Measurements from ENCODE around the gene GRM1.
A peak's percentile ranks its signal among the peaks of the same experiment; 100 is the strongest.

GRM1 gene

DNA sequence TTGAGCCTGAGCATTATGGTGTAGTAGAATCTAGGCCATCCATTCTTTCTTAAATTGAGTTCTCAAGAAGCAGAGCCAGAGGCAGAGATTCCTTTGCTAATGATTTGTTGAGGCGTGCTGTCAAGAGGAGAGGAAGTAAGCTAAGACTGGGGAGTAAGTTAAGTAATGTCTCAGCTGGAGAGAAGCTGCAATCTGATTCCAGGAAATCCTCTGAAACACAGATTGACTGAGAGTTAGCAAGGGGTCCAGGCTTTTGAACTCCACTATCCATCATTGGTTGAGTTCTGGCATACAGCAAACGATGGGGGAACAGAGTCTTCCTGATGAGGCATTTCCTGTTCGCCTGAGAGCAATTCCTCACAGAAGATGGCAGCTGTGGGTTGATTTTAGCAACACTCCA lies 307.3 kb downstream of the GRM1 start:
- DNase-seq: peak; percentile 61 to 70

DNA sequence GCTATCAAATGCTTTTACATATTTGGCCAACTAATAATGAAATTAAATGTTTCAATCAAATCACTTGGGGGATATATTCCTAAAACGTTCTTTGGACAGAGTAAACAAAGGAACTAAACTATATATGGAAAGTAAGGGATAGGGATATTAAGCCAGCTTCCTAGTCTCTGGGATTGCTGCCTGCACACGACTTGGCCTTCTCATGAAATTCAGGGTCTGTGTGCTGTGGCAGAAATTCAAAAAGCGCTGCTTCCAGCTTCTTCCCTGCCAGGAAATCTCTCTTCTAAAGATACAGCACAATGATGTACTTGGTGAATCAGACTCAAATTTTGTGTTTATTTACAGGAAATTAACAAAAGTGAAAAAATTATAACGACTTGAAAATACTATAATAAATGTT lies 308.5 kb downstream of the GRM1 start:
- DNase-seq: no peak

DNA sequence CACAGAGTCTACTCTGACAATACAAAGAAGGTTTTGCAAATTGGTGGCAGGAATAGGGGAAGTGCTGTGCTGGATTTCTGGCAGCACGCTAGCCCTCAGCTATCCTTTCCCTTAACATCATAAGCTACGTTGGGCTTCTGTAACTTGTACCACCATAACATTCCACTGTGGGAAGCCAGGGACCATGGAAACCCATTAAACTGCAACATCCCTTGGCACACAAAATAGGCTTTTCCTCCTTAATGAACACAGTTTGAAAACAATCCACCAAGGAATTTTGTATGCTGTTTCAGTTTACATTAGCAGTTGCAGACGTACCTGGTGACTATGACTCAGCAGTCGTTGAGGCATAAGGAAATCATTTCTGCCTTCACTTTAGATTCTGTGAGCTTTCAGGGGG lies 310.9 kb downstream of the GRM1 start:
- peak in 1 of 2 donors; percentile 44 for DNase-seq

DNA sequence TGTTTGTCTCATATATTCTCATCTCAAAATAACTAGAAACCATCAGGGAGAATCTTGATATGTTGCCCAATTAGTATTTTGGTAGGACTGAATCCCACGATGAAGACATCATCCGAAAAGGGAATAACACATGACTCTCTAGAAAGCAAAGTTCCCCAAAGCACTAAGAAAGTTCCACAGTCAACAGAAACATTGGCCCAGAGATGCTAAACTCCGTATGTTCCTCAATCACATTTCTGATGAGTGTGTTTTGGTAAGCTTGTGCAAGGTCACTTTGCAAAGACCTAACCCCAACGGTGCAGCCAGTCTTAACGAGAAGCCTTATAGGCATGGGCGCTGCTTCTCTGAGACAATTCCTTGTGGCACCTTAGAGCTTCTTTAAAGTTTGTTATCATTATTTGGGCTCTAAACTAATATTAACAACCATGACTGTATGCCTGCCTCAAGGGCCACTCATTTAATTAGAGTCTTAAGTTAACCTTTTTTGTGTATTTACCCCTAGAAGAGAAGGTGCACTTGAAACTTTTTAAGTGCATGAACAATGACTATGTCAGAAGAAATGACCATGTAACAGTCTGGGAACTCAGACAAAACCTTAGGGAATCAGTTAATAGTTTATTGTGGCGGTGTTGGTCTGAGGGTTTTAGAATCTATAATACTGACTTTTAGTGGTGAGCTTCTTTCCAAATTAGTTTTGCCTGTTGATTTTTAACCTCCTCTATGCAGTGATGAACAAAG lies 312.8 kb downstream of the GRM1 start:
- DNase-seq: peak; percentile 70 to 81

DNA sequence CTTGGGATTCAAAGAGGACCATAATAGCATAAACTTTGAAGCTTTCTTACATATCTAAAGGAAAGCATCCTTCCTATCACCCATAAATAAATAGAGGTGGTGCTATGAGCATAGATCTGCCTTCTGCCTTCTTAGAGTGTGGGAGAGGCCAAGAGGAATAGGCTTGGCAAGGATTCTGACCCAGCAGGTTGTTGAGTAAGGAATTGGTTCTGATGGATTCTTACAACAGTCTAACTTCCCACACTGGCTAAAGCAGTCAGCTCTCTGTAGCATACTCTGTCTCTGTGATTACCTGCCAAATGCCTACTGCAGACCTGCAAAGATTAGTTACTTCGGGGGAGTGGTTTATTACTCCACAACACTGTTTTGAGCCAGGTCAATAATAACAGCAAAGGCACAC lies 316.7 kb downstream of the GRM1 start:
- DNase-seq: no peak

DNA sequence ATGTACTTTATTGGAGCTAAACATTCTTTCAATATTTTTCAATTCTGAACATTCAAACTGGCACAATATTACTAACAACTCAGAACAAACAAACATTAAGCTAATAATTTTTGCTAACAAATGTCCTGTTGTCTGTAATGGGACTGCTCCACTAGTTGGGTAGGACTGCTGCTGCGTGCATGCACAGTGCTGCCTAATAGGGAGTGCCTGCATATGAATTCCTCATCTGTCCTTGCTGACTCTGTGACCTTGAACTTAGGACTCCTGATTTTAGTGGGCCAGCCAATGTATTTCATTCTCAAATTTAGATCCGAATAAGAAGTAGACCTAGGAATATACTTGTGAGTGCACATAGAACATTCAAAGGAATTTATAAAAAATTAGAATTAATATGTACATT lies 318.2 kb downstream of the GRM1 start:
- DNase-seq: no peak

DNA sequence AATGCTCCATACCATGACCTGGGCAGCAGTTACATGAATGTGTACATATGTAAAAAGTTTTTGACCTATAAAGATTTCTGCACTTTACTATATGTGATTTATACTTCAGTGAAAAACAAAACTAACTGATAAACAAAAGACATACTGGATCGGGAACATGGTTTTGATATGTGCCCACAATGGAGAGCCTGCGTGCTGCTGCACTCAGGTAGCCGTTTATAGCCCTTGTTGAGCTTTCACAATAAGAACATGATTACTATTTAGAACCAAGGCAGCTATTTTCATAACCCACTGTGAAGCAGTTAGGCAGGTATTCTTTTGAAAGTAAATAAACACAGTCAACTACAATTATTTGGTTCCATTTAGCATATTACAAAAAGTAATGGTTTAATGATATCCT lies 318.8 kb downstream of the GRM1 start:
- no peak for DNase-seq

DNA sequence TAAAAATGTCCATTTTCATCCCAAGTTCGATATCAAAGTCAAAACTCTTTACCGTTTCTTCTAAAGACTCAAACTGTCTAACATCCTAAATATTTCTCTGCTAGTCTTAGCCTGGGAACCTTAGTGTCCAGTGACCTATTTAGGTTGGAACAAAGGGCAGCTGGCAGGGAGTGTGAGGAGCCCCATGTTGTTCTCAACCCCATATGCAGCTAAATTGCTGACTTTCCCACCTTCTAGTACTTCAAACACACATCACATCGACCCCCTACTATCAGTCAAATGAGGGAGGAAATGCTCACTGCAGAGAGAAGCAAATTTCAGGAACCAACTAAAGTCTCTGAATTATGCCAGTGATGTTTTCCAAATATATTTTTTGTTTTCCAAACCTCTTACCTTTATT lies 322.2 kb downstream of the GRM1 start:
- no peak for DNase-seq

DNA sequence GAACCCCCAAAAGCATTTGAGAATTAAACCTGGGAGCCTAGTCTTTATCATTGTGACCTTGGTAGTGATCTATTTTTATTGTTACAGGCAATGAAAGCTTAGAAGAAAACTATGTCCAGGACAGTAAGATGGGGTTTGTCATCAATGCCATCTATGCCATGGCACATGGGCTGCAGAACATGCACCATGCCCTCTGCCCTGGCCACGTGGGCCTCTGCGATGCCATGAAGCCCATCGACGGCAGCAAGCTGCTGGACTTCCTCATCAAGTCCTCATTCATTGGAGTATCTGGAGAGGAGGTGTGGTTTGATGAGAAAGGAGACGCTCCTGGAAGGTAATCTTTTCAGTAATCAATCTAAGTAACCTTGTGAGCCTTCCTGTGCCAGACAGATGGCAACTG lies 323.3 kb downstream of the GRM1 start:
- no peak for DNase-seq

DNA sequence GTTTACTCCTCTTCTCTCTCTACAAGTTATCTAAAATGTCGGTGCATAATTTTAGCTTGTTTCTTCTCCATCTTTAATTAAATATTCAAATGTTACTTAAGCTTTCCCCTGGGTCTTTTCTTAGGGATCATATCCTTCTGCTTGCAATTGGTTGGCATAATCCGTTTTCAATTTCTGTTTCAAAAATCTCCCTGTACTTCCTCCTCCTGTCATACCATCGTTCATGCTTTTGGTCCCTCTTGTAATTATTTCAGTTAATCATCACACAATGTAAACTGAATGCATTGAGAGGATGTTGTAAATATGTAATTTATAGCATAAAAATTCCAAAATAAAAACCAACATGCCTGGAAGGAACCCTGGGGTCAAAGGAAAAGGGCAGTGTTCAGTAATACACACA lies 325.6 kb downstream of the GRM1 start:
- no peak for DNase-seq

DNA sequence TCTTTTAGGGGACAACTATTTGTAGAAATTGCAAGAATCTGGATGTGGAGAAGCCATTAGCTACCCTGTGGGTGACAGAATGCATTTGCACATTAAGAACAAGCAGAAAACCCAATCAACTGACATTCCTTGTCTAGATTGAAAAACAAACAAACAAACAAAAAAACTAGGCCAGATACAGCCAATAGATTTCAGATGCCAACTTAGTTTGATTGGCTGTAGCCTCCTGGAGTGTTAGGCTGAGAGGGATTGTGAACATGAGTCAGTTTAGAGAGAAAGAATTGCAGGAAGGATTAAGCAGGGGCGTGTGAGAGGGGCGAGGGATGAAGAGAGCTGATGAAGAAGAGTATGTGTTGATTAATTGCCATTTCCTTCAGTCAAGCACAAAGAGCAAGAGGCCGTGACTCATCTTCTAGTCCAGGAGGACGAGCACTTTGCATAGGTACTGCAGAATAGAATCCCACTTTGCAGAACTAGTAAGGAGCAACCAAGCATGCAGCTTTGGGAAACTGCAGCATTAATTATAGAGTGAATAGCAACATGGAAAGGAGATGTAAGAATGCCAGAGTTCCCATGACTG lies 326.7 kb downstream of the GRM1 start:
- no peak for DNase-seq

DNA sequence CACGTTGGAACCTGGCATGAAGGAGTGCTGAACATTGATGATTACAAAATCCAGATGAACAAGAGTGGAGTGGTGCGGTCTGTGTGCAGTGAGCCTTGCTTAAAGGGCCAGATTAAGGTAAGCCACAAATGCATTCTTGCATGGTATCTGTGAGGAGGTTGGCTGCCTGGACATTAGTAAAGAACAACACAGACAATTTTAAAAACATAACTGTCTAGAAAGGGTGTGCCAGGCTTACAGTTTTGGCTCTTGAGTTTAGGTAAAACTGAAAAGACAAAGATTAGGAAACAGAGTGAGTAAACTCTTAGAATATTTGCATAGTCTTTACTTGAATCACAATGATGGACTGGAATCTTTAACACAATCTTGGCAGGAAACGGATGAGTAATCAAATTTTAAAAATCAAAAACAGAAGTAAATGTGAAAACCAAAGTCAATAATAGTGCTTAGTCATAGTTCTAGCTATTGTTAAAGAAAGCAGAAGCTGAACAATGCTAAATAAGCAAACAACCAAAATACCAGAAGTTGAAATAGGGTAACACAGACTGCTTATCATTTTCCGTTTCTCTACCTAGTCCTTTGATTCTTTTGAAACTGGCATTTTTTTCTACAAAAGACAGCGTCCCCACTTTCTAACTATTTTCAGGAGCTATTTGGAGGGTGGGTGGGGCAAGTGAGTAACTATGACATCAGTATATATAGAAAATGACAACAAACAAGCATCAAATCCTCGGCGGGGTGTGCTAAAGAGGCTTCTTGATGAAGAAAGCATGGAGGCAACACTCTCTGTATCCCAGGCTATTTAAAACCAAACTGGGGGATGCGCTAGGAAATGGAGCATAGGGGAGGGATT lies 328.9 kb downstream of the GRM1 start:
- DNase-seq: peak; percentile 36 to 91

DNA sequence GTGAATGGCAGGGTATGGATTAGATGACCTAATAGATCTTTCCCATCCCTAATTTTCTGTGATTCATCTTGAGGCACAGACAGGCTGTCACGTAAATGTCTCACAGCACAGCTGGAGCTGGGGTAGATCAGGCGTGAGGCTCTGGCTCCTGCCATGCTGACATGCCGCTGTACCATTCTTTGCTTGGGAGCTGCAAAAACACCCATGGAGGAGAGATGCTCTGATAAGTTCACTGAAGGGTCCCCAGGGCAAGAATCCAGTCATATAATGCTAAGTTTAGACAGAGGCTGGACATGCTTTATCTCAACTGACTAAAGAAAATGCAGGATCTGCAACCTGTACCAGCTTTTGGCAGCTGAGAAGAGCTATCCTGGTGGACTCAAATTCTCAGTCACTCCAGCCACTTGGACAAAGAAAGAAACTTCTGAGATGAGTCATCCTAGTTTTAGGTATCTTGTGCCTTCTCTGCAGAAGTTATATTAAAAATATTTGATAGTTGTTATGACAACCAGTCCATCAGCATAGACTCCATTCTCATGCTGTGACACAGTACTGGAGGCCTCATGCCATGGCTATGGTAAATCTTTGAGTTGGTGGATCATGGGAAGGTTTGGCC lies 329.7 kb downstream of the GRM1 start:
- no peak for DNase-seq

DNA sequence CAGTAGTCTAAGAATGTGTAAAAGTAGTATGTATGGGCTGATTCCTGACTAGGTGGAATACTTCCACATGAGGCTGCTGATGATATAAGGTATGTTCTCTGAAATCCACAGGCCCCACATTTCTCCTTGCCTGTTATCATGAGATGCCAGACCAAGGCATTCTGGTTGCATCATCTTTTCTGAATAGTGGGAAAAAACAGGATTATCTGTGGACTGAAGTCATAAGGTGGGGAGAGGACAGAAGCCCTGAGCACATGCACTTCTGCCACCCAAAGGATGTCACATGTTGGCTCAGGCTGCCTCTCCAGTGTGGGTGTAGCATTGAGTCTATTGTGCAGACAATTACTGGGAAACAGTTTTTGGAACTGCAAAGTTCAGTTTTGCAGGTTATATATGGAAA lies 330.3 kb downstream of the GRM1 start:
- peak; percentile 28 to 67 for DNase-seq

DNA sequence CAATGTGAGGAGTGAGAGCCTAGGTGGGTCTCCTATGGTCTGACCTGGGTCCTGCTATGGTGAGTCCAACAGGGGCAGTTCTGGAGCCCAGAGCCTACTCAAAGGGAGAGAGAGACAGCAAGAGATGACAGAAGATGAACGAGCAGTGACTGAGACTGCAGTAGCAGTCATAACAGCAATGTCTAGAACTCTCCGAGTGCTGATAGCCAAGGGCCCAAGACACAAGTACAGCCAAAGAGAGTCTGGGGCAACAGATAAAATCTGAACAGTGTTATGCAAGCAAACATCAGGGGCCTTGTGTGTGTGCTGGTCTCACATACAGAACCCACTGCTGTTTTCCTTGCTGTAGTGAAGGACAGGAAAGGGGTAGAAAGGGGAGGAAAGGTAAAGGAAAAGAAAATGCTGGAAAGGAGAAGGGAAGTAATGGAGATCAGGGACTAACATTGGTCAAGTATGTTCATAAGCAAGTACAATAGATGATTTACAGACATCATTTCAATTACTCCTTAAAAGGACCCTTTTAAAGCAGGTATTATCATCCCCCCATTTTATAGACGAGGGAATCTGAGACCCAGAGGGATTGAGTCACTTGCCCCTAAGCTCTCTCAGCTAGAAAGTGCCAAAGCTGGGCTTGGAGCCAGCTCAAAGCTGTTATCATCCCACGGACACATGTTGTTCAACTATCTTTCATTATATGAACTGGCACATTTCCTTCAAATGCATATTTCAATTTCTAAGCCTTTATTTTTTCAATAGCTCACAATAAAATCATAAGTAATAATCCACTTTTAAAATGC lies 332.5 kb downstream of the GRM1 start:
- no peak for DNase-seq

DNA sequence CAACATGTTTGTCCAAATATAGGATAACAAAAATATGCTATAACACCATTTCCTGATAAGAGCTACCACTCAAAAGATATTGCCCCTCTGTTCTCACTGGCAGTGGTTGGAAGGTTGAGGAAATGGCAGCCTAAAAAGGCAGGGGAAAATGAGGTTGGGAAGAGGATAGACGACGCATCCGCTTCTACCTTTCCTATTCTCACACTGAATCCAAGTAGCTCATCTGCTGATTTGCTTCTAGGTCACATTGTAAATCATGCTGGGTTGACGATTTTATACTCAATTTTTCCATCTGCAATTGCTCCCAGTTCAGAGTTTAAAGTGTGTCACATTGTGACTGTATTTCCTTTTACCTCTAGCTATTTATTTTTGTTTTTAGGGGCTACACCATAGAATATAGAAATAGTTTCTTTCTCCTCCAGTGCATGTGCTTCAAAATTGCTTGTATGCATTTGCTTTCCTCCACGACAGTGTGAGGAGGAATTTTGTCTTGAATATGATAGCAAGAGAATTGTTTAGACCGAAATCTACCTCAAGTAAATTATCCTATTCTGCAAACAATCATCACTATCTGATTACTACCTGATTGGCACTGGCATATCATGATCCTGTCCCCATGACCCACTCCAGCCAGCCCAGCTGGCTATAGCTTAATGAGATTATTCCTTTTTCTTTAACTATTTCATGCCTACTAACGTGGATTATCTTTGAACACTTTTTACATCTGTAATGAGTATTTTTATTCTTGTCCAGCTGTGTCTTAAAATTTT lies 335.2 kb downstream of the GRM1 start:
- DNase-seq: no peak

DNA sequence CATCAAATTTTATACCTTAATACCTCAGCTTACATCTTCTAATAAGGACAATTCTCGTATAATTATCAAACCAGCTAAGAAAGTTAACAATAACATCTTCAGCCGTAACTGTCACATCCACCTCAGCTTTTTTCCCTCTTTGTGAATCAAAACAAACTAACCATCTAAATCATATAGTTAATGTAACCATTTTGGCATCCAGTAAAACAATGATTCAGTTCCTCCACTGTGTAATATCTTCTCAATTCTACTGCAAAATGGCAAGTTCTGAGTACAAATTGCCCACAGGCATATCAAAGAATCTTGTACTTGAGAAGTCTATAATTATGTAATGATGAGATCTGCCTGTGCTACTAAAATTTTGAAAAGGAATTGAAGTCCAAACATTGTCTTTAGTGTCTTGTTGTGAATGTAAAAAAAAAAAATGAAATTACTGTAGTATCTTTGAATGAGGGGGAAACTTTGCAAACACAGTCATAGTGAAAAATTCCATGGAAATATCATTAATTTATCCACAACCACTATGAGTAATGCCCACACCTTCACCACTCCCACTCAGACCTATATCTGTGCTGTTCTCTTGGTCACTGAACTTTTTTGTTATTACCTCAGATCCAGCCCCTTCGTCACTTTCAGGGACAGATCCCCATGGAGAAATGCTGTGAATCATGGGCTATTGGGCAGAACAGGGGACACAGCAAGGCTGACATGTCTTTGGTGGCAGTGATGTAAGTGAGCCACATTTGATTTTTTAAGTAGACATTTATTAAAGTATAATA lies 336.1 kb downstream of the GRM1 start:
- DNase-seq: no peak

DNA sequence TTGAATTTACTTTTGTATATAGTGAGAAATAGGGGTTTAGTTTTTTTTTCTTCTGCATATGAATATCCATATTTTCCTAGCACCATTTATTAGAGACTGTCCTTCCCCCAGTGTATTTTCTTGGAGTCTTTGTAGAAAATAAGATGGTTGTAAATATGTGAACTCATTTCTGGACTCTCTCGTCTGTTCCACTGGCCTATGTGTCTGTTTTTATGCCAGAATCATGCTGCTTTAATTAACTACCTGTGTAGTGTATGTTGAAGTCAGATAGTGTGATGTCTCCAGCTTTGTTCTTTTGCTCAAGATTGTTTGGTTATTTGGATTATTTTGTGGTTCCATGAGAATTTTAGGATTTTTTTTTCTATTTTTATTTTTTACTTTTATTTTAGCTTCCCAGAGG lies 338.2 kb downstream of the GRM1 start:
- DNase-seq: no peak

DNA sequence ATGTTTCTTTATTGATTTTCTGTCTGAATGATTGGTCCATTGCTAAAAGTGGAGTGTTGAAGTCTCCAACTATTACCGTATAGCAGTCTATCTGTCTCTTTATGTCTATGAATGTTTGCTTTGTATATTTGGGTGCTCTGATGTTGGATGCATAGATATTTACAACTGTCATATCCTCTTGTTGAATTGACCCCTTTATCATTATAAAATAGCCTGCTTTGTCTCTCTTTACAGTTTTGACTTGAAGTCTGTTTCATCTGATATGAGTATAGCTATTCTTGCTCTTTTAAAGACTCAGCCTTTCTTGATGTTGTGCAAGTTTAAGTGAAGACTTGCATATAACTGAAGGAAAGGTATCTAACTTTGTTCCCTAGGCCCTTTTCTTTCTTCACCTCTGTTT lies 341.0 kb downstream of the GRM1 start:
- DNase-seq: no peak

DNA sequence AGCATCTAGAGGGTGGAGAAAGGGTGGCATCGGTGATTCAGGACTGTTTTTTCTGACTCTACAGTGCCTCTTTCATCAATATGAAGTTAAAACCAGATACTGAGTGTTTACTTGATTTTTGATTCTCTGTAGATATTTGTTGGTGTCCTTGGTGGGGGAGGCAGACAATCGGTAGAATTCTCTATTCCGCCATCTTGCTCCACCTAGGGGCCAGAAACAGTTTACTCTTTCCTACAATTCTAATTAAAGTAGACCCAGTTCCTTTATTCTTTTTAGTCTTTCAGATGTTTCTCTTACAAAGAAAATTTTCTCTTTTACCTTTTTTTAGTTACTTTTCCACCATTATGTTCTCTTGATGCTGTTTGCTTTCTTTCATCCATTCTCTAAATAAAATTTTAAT lies 352.6 kb downstream of the GRM1 start:
- DNase-seq: no peak

Measured in inflammatory macrophage (primary cell).